GM23248 (cell line): ENCODE measurements around the gene CRACR2A. TPM values are rescaled to one million over a fixed set of nuclear protein-coding genes. Genes with fewer than 3 reads are reported as not detected.

ENCODE experiments used
- DNase-seq: peaks from one replicate; pipeline ENCODE4 v3.0.0-alpha.2; 2015
- H2AFZ ChIP-seq: fragments of 200-600 bp; sonication (generic); 2 replicates; pipeline ENCODE4 v1.6.1; 2016; ENCODE audit warnings: antibody characterized with exemption
- H3F3A ChIP-seq: fragments of 200-600 bp; sonication (generic); 2 replicates; pipeline ENCODE4 v1.6.1; 2016; ENCODE audit warnings: mild to moderate bottlenecking, antibody characterized with exemption, mixed run types; ENCODE audit not compliant: insufficient read depth
- H3K27ac ChIP-seq: fragments of 200-600 bp; sonication (generic); 2 replicates; pipeline ENCODE4 v1.5.1; 2016; ENCODE audit warnings: mild to moderate bottlenecking
- H3K27me3 ChIP-seq: fragments of 200-600 bp; sonication (generic); replicated peaks from 2 replicates; pipeline ENCODE4 v1.6.1; 2016; ENCODE audit warnings: mild to moderate bottlenecking; ENCODE audit not compliant: insufficient read depth
- H3K36me3 ChIP-seq: fragments of 200-600 bp; sonication (generic); 2 replicates; pipeline ENCODE4 v1.6.1; 2016; ENCODE audit warnings: low read depth, mild to moderate bottlenecking
- H3K4me1 ChIP-seq: fragments of 200-600 bp; sonication (generic); 2 replicates; pipeline ENCODE4 v1.6.1; 2016; ENCODE audit warnings: mild to moderate bottlenecking; ENCODE audit not compliant: insufficient read depth
- H3K4me2 ChIP-seq: fragments of 200-600 bp; sonication (generic); one replicate; pipeline ENCODE4 v1.6.1; 2016; ENCODE audit warnings: mild to moderate bottlenecking; ENCODE audit not compliant: unreplicated experiment
- H3K4me3 ChIP-seq: fragments of 200-600 bp; sonication (generic); 2 replicates; pipeline ENCODE4 v1.5.1; 2016; ENCODE audit warnings: mild to moderate bottlenecking
- H3K79me2 ChIP-seq: fragments of 200-600 bp; sonication (generic); 2 replicates; pipeline ENCODE4 v1.6.1; 2016; ENCODE audit warnings: mild to moderate bottlenecking; ENCODE audit not compliant: insufficient read depth
- H3K9ac ChIP-seq: fragments of 200-600 bp; sonication (generic); 2 replicates; pipeline ENCODE4 v1.6.1; 2016; ENCODE audit warnings: mild to moderate bottlenecking
- H3K9me2 ChIP-seq: fragments of 200-600 bp; sonication (generic); 2 replicates; pipeline ENCODE4 v1.6.1; 2016; ENCODE audit warnings: mixed run types, mild to moderate bottlenecking, moderate library complexity; ENCODE audit not compliant: insufficient read depth
- H3K9me3 ChIP-seq: fragments of 200-600 bp; sonication (generic); one replicate; pipeline ENCODE4 v1.6.1; 2017; ENCODE audit warnings: low read depth
- H4K20me1 ChIP-seq: fragments of 200-600 bp; sonication (generic); 2 replicates; pipeline ENCODE4 v1.6.0; 2016; ENCODE audit not compliant: insufficient read depth
- EZH2 ChIP-seq: fragments of 200-600 bp; sonication (generic); IDR thresholded peaks from 2 replicates; pipeline ENCODE4 v1.6.1; 2018; ENCODE audit warnings: antibody characterized with exemption, mild to moderate bottlenecking; ENCODE audit not compliant: insufficient read depth, poor library complexity, severe bottlenecking
- EZH2phosphoT487 ChIP-seq: fragments of 200-600 bp; sonication (generic); IDR thresholded peaks from 2 replicates; pipeline ENCODE4 v1.6.1; 2018; ENCODE audit warnings: antibody characterized with exemption, moderate library complexity, mild to moderate bottlenecking, low read depth; ENCODE audit not compliant: insufficient read depth
- WGBS, 2 experiments: methylation state at CpG; one replicate each; pipeline ENCODE4 v1.1.6; 2015 to 2017; ENCODE audit warnings: low lambda C conversion rate in 2 of 2, low coverage in 1 of 2; ENCODE audit errors: missing lambda C conversion rate in 2 of 2; 5-methylcytosine and 5-hydroxymethylcytosine counted together
- in situ Hi-C: fragments of 300-500 bp; cut with MboI; formaldehyde crosslinking; loops from 2 replicates; pipeline ENCODE4 v1.15.0; 2020
- polyA plus RNA-seq: library from polyadenylated mRNA; unstranded; fragments of >200 nt; fragmentation: Nextera tagmentation; extraction: Ambion mirVana; gene quantifications from 2 replicates; pipeline ENCODE4 v1.2.1, GENCODE V29; 2016
- total RNA-seq: library from RNA; depleted of rRNA; stranded (reverse); fragments of >200 nt; shearing (Covaris generic); gene quantifications from 2 replicates; pipeline ENCODE4 v1.2.3, GENCODE V29; 2014

Gene CRACR2A
- total and polyA plus RNA-seq, 2 experiments from 2014 or later = 1.9 to 2.5 TPM

DNA sequence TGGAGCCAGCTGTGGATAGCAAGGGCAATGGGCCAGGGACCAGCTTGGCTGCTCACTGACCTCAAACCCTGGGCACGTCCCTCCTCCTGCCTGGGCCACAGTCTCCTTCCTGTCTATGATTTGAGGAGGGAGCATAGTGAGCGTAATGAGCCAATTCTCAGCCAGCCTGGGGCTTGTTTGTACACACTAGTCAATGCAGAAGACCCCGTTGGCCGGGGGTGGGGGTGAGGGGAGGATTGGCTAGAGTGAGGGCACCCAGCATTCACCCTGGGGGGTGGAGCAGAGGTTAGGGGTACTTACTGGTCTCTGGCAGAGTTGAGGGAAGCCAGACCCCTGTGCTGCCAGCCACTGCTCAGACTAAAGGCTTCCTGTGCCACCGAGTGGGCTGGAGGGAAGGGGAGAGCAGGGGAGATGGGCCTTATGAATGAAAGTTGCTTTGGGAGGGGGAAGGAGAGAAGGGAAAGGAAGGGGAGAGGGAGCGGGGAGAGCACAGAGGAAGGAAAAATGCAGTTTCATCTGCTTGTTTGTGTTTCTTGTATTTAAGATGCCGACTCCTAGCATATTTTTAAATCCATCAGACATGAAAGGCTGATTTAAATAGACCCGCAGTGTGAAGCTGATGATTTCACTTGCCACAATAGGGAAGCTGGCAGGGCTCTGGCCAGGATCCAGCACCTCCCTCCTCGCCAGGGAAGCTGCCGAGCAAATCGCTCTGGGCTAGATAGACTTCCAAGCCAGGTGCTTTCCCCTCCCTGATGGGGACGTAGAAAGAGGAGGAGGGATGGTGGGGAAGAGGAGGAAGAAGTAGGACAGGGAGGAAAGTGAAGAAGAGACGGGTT lies 147.9 kb downstream of the CRACR2A start:
- Histone ChIP-seq H3K9me3 (no peaks in the 10 kb centered on the region), H3K4me3 (no peak overlapping the region), H3K9me2 (no peaks in the 10 kb centered on the region), H3K9ac (no peak overlapping the region), H3F3A (no peaks in the 10 kb centered on the region), H3K36me3 (no peaks in the 10 kb centered on the region), H4K20me1 (no peaks in the 10 kb centered on the region), H3K79me2 (no peaks in the 10 kb centered on the region), H3K27me3 (peaks cover 13% of the 10 kb centered on the region; the same call in 1 of the 2 replicates), H3K4me1 (no peaks in the 10 kb centered on the region), H3K27ac (no peak overlapping the region), H2AFZ (no peak overlapping the region), H3K4me2 (no peak overlapping the region)
- 6 to 10% methylated on average over 12 to 13 of the region's 13 CpGs for WGBS, 2 experiments
- in situ Hi-C loops = no loop called here
- no peak for TF ChIP-seq EZH2
- TF ChIP-seq EZH2phosphoT487 = no peak
- DNase-seq = no peak

GRCh38 chr12:3604286-3604685 lies 148.6 kb downstream of the CRACR2A start:
- no peak for DNase-seq
- peaks cover 19% of the 10 kb centered on the region for H3K27me3 ChIP-seq
- no peak overlapping the region for H3K4me2 ChIP-seq
- H3K79me2 ChIP-seq = no peaks in the 10 kb centered on the region
- TF ChIP-seq EZH2phosphoT487 (no peak), EZH2 (no peak)
- no peak overlapping the region for H2AFZ ChIP-seq
- H3K27ac ChIP-seq = no peak overlapping the region
- no peaks in the 10 kb centered on the region for H3K9me2 ChIP-seq
- no peaks in the 10 kb centered on the region for H3K36me3 ChIP-seq
- no peak overlapping the region for H3K4me3 ChIP-seq
- in situ Hi-C loops = no loop called here
- H4K20me1 ChIP-seq = no peaks in the 10 kb centered on the region
- H3K4me1 ChIP-seq = no peaks in the 10 kb centered on the region
- H3K9ac ChIP-seq = no peak overlapping the region
- no peaks in the 10 kb centered on the region for H3K9me3 ChIP-seq
- no peaks in the 10 kb centered on the region for H3F3A ChIP-seq
- WGBS, 2 experiments = 32 to 43% methylated on average over 6 of the region's 6 CpGs

DNA sequence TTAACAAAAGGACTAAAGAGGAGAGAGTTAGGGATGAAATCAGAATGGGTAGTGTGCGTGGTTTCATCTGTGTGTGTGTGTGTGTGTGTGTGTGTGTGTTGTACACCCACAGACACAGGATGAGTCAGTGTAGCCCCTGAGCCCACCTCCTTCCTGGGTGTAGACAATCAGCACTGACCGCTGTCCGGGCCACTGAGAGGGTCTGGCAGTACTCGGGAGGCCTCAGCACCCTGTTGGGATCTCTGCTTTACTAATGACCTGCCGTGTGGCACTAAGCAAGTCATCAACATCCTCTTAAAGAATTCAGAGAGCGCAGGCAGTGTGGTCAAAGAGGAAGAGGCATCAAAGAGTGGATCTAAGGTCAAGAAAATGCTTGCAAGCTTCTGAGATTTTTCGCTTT lies 149.3 kb downstream of the CRACR2A start:
- Histone ChIP-seq H3K27ac (no peak overlapping the region), H3K27me3 (peaks cover 26% of the 10 kb centered on the region), H3F3A (no peaks in the 10 kb centered on the region), H3K4me1 (no peaks in the 10 kb centered on the region), H4K20me1 (no peaks in the 10 kb centered on the region), H3K4me3 (no peak overlapping the region), H3K9ac (no peak overlapping the region), H3K9me3 (no peaks in the 10 kb centered on the region), H2AFZ (no peak overlapping the region), H3K4me2 (no peak overlapping the region), H3K79me2 (no peaks in the 10 kb centered on the region), H3K36me3 (no peaks in the 10 kb centered on the region), H3K9me2 (no peaks in the 10 kb centered on the region)
- WGBS, 2 experiments = 62 to 64% methylated on average over 7 of the region's 7 CpGs
- DNase-seq = no peak
- in situ Hi-C loops = no loop called here
- TF ChIP-seq EZH2phosphoT487 (no peak), EZH2 (no peak)

- Histone ChIP-seq H3K9me2 (no peaks in the 10 kb centered on the region), H3K27ac (no peak overlapping the region), H3K9ac (no peak overlapping the region), H3K4me3 (no peak overlapping the region), H3K27me3 (peaks cover 29% of the 10 kb centered on the region), H3K4me2 (no peak overlapping the region), H3K79me2 (no peaks in the 10 kb centered on the region), H3K4me1 (no peaks in the 10 kb centered on the region), H2AFZ (no peak overlapping the region), H3K9me3 (no peaks in the 10 kb centered on the region), H4K20me1 (no peaks in the 10 kb centered on the region), H3K36me3 (no peaks in the 10 kb centered on the region), H3F3A (no peaks in the 10 kb centered on the region)
- no peak for TF ChIP-seq EZH2phosphoT487
- TF ChIP-seq EZH2 = no peak
- in situ Hi-C loops = no loop called here
- DNase-seq = no peak
- 50 to 56% methylated on average over 11 of the region's 11 CpGs for WGBS, 2 experiments
These were observed 150.4 kb downstream of the CRACR2A start for GRCh38 chr12:3602488-3602887.
